Measurements from ENCODE around the gene HLA-DQA2.

GRCh38 chr6:32709625-32710024 is 31.6 kb upstream of the HLA-DQA2 start:
- TF ChIP-seq POLR2AphosphoS5 (IDR thresholded peaks at IDR 0.05; ENCODE audit: low read depth, low read length) (no peak), POLR2A (IDR thresholded peaks at IDR 0.05; ENCODE audit: low read depth, low read length) (no peak), TAF1 (IDR thresholded peaks at IDR 0.05; ENCODE audit: borderline replicate concordance, low read depth, low read length) (no peak)

Measured in GM12892 (cell line).